CD4-positive, alpha-beta T cell (primary cell): ENCODE measurements around the gene USH1C. TPM values are rescaled to one million over a fixed set of nuclear protein-coding genes. Genes with fewer than 3 reads are reported as not detected.

Source experiments
- ATAC-seq: fragments of 200-7000 bp; cut with Tn5 transposase; one replicate; pipeline ENCODE4 v1.10.0; 2022; ENCODE audit warnings: mild to moderate bottlenecking; ENCODE audit not compliant: poor library complexity
- CTCF ChIA-PET: fragments of 350-600 bp; sonication (Branson Sonifier 250); formaldehyde crosslinking; loops from one replicate; lab custom pipeline; 2021; ENCODE audit warnings: antibody characterized with exemption, inconsistent platforms; lab: Charles Lee
- POLR2A ChIA-PET: fragments of 350-600 bp; sonication (Branson Sonifier 250); formaldehyde crosslinking; loops from one replicate; lab custom pipeline; 2021; ENCODE audit warnings: antibody characterized with exemption, inconsistent platforms; lab: Charles Lee
- DNase-seq, 14 experiments: peaks; one replicate each; pipeline ENCODE4 v3.0.0-alpha.2; 2013 to 2020; ENCODE audit warnings: mixed read lengths in 2 of 14
- H3K27ac ChIP-seq, 2 donors: one replicate each; pipeline versions ENCODE4 v1.5.1 to v1.7.0; 2013; ENCODE audit warnings: low read length in 2 of 2, low read depth in 1 of 2, mild to moderate bottlenecking in 1 of 2
- H3K27me3 ChIP-seq, 2 experiments: 1 replicate in 1 of 2; 2 replicates in 1 of 2; pipeline versions ENCODE4 v1.6.1 to v1.7.0; 2013; ENCODE audit warnings: low read length in 2 of 2, control low read depth in 1 of 2, mild to moderate bottlenecking in 1 of 2, moderate library complexity in 1 of 2; ENCODE audit not compliant: insufficient read depth in 2 of 2, control insufficient read depth in 1 of 2
- H3K36me3 ChIP-seq: one replicate; pipeline ENCODE4 v1.6.1; 2013; ENCODE audit warnings: low read length, control low read depth; ENCODE audit not compliant: insufficient read depth
- H3K4me1 ChIP-seq: one replicate; pipeline ENCODE4 v1.6.1; 2013; ENCODE audit warnings: low read length, control low read depth; ENCODE audit not compliant: insufficient read depth
- H3K4me3 ChIP-seq: one replicate; pipeline ENCODE4 v1.5.1; 2013; ENCODE audit warnings: mild to moderate bottlenecking, low read length, moderate library complexity
- H3K9me3 ChIP-seq, 2 experiments: 1 replicate in 1 of 2; 2 replicates in 1 of 2; pipeline versions ENCODE4 v1.6.1 to v1.7.0; 2013; ENCODE audit warnings: low read length in 2 of 2, mild to moderate bottlenecking in 2 of 2, control low read depth in 1 of 2, moderate library complexity in 1 of 2; ENCODE audit not compliant: control insufficient read depth in 1 of 2, insufficient read depth in 1 of 2
- H3K27ac Mint-ChIP-seq: one replicate; pipeline ENCODE4 v1.8.0; 2020; ENCODE audit warnings: mixed read lengths
- H3K27me3 Mint-ChIP-seq: one replicate; pipeline ENCODE4 v1.8.0; 2021; ENCODE audit warnings: mixed read lengths
- H3K36me3 Mint-ChIP-seq: one replicate; pipeline ENCODE4 v1.8.0; 2021; ENCODE audit warnings: low read depth, mixed read lengths
- H3K4me1 Mint-ChIP-seq: one replicate; pipeline ENCODE4 v1.8.0; 2021; ENCODE audit warnings: low read depth, mixed read lengths
- H3K4me3 Mint-ChIP-seq: one replicate; pipeline ENCODE4 v1.8.0; 2020; ENCODE audit warnings: mild to moderate bottlenecking, mixed read lengths
- H3K9me3 Mint-ChIP-seq: one replicate; pipeline ENCODE4 v1.8.0; 2020; ENCODE audit warnings: mixed read lengths
- intact Hi-C, 2 experiments: fragments of 100-400 bp; cut with DNase I in 1 of 2; cut with micrococcal nuclease in 1 of 2; formaldehyde crosslinking; loops; one replicate each; pipeline versions ENCODE4 v1.15.1 to v1.9.0; 2023 to 2025; cut with DNase I, micrococcal nuclease
- total RNA-seq, 174 experiments: library from RNA in 2 of 174; stranded (reverse) in 2 of 174; gene quantifications; one replicate each; pipeline ENCODE4 v1.2.3 and lab custom pipeline; 2021 to 2026
- TF ChIP-seq, protein P1 (sequence below): fragments of 200-600 bp; IDR thresholded peaks from one replicate; pipeline ENCODE4 v1.8.0; 2022; ENCODE audit warnings: antibody characterized with exemption, mild to moderate bottlenecking

Gene USH1C
- total RNA-seq, 2 experiments from 2014 or later: not detected

DNA sequence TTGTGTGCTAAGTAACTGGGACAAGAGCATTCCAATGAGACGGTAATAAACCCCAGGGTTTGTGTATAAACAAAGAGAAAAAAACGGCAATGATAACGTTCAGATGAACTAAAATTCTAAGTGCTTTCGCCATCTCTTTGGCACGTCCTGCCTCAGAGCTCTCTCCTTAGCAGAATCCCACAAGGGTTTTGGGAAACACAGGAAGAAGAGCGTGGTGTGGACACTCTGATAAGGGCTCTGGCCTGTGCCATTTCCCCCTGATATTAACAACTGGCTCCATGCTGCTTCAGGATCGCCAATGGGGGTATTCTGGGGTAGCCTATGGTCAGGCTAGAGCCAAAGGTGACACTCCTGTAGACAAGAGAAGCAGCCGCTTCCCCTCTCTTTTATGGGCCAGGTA is 85.9 kb downstream of the USH1C start:
- H3K27ac Mint-ChIP-seq: no peak overlapping the region
- ChIA-PET POLR2A (no interaction called here), CTCF (no interaction called here)
- H3K4me3 Mint-ChIP-seq: no peak overlapping the region
- no peaks in the 10 kb centered on the region for H3K36me3 Mint-ChIP-seq
- ATAC-seq (no peak), DNase-seq (no peak)
- H3K4me3 ChIP-seq: no peak overlapping the region
- H3K36me3 ChIP-seq: no peaks in the 10 kb centered on the region
- H3K27ac ChIP-seq: no peak overlapping the region
- TF ChIP-seq, protein P1, sequence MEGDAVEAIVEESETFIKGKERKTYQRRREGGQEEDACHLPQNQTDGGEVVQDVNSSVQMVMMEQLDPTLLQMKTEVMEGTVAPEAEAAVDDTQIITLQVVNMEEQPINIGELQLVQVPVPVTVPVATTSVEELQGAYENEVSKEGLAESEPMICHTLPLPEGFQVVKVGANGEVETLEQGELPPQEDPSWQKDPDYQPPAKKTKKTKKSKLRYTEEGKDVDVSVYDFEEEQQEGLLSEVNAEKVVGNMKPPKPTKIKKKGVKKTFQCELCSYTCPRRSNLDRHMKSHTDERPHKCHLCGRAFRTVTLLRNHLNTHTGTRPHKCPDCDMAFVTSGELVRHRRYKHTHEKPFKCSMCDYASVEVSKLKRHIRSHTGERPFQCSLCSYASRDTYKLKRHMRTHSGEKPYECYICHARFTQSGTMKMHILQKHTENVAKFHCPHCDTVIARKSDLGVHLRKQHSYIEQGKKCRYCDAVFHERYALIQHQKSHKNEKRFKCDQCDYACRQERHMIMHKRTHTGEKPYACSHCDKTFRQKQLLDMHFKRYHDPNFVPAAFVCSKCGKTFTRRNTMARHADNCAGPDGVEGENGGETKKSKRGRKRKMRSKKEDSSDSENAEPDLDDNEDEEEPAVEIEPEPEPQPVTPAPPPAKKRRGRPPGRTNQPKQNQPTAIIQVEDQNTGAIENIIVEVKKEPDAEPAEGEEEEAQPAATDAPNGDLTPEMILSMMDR: no peak
- H3K27me3 ChIP-seq: no peaks in the 10 kb centered on the region
- H3K4me1 Mint-ChIP-seq: no peaks in the 10 kb centered on the region
- intact Hi-C loops: no loop called here
- H3K4me1 ChIP-seq: no peaks in the 10 kb centered on the region
- no peaks in the 10 kb centered on the region for H3K27me3 Mint-ChIP-seq
- no peaks in the 10 kb centered on the region for H3K9me3 ChIP-seq
- no peaks in the 10 kb centered on the region for H3K9me3 Mint-ChIP-seq

DNA sequence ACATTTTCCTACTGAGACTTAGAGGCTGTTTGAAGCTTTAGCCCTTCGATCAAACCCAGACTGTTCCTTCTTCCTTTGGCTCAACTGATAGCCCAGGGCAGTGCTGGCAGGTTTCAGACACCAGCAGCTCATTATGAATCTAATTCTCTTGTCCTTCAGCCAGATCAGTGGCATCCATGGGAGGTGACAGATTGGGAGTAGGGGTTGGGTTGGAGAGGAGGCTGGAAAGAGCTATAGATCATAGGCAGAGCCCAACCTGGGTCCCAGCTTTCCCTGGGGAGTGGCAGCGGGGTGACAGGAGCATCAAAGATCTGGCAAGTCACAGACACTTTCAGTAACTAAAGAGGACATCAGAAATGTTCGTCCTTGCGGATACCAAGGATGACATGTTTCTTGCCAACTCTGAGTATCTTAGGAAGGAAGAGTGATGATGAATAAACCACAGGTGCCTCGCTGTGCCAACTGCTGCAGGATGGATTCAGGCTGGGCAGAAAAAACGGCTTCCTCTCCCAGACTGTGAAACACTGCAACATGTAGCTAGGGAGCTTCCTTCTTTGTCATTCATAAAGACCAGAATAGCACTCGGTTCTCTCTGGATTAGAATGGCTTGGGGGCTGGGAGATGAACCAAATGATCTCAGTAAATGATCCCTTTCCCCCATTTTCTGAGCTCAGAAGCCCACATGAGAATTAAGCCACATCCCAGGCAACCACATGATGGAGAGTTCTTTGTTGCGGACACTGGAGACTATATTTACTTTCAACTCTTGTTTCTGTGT is 86.6 kb downstream of the USH1C start:
- H3K27me3 Mint-ChIP-seq: no peaks in the 10 kb centered on the region
- Histone ChIP-seq H3K36me3 (no peaks in the 10 kb centered on the region), H3K9me3 (no peaks in the 10 kb centered on the region), H3K27me3 (no peaks in the 10 kb centered on the region), H3K4me1 (no peaks in the 10 kb centered on the region), H3K4me3 (no peak overlapping the region), H3K27ac (no peak overlapping the region)
- ATAC-seq: no peak
- no peaks in the 10 kb centered on the region for H3K4me1 Mint-ChIP-seq
- ChIA-PET CTCF (no interaction called here), POLR2A (no interaction called here)
- no peaks in the 10 kb centered on the region for H3K36me3 Mint-ChIP-seq
- TF ChIP-seq, protein P1: no peak
- H3K27ac Mint-ChIP-seq: no peak overlapping the region
- DNase-seq: no peak
- no peak overlapping the region for H3K4me3 Mint-ChIP-seq
- intact Hi-C loops: no loop called here
- no peaks in the 10 kb centered on the region for H3K9me3 Mint-ChIP-seq

- TF ChIP-seq, protein P1: no peak
- Mint-ChIP-seq H3K27me3 (peaks cover 5% of the 10 kb centered on the region), H3K27ac (no peak overlapping the region), H3K36me3 (no peaks in the 10 kb centered on the region), H3K9me3 (no peaks in the 10 kb centered on the region), H3K4me3 (no peak overlapping the region), H3K4me1 (no peaks in the 10 kb centered on the region)
- no peak overlapping the region for H3K27ac ChIP-seq
- ChIA-PET POLR2A (no interaction called here), CTCF (no interaction called here)
- intact Hi-C loops: no loop called here
- no peak for ATAC-seq
- no peaks in the 10 kb centered on the region for H3K4me1 ChIP-seq
- no peak overlapping the region for H3K4me3 ChIP-seq
- H3K9me3 ChIP-seq: no peaks in the 10 kb centered on the region
- no peaks in the 10 kb centered on the region for H3K27me3 ChIP-seq
- no peaks in the 10 kb centered on the region for H3K36me3 ChIP-seq
- no peak for DNase-seq
Measured at GRCh38 chr11:17452668-17453067, 91.5 kb downstream of the USH1C start.
